Right lobe of liver (tissue), 4 donors: ENCODE data around the gene ACTN2.
"Not testable (repeated sequence)": the region's sequence is repeated elsewhere in the genome, so short reads cannot be mapped to it uniquely, and the experiment has no call there.

Source experiments
- CTCF ChIP-seq, 4 donors: fragments of 200-600 bp in 3 of 4; fragments of 450-650 bp in 1 of 4; IDR thresholded peaks; one replicate each; pipeline versions ENCODE4 v1.5.1 to v1.8.0; 2016 to 2022; ENCODE audit warnings: antibody characterized with exemption in 4 of 4, mild to moderate bottlenecking in 2 of 4
- POLR2A ChIP-seq: fragments of 450-650 bp; IDR thresholded peaks from one replicate; pipeline ENCODE4 v1.6.1; 2017; ENCODE audit warnings: antibody characterized with exemption, mild to moderate bottlenecking
- donor health status: DM: no; HTN: no; CAD: no.
- donor health status: DM: no; HTN: no; CAD: no.
- donor health status: DM: no; HTN: yes; CAD: no.

- not testable (repeated sequence) for TF ChIP-seq CTCF (IDR thresholded peaks at IDR 0.05); POLR2A
Observed at GRCh38 chr1:236668909-236669308, 17.4 kb upstream of the ACTN2 start.
